ENCODE data around the gene IGSF9B.

Gene IGSF9B

GRCh38 chr11:133938166-133938565 is 18.6 kb downstream of the IGSF9B start:
- Histone ChIP-seq H3K27ac (ENCODE audit: low read depth in 2 of 2, low read length in 2 of 2) (no peak overlapping the region), H3K4me1 (ENCODE audit: control insufficient read depth in 2 of 2, insufficient read depth in 2 of 2, low read length in 2 of 2) (no peaks in the 10 kb centered on the region), H3K9ac (ENCODE audit: low read depth in 1 of 2, low read length in 2 of 2) (no peak overlapping the region), H3K36me3 (ENCODE audit: control insufficient read depth in 2 of 2, insufficient read depth in 2 of 2, low read length in 2 of 2) (no peaks in the 10 kb centered on the region), H3K27me3 (ENCODE audit: control insufficient read depth in 2 of 2, insufficient read depth in 2 of 2, low read length in 2 of 2) (no peaks in the 10 kb centered on the region), H3K9me3 (ENCODE audit: control insufficient read depth in 2 of 2, low read length in 2 of 2) (no peaks in the 10 kb centered on the region), H3K4me3 (ENCODE audit: low read length in 2 of 2) (no peak overlapping the region)

- no peaks in the 10 kb centered on the region for H3K4me1 ChIP-seq (ENCODE audit: control insufficient read depth in 2 of 2, insufficient read depth in 2 of 2, low read length in 2 of 2)
- H3K36me3 ChIP-seq (ENCODE audit: control insufficient read depth in 2 of 2, insufficient read depth in 2 of 2, low read length in 2 of 2): no peaks in the 10 kb centered on the region
- H3K9ac ChIP-seq (ENCODE audit: low read depth in 1 of 2, low read length in 2 of 2): no peak overlapping the region
- H3K27ac ChIP-seq (ENCODE audit: low read depth in 2 of 2, low read length in 2 of 2): no peak overlapping the region
- no peaks in the 10 kb centered on the region for H3K27me3 ChIP-seq (ENCODE audit: control insufficient read depth in 2 of 2, insufficient read depth in 2 of 2, low read length in 2 of 2)
- no peaks in the 10 kb centered on the region for H3K9me3 ChIP-seq (ENCODE audit: control insufficient read depth in 2 of 2, low read length in 2 of 2)
- H3K4me3 ChIP-seq (ENCODE audit: low read length in 2 of 2): no peak overlapping the region
These were observed 19.3 kb downstream of the IGSF9B start for GRCh38 chr11:133937468-133937867.

- Histone ChIP-seq H3K36me3 (ENCODE audit: control insufficient read depth in 2 of 2, insufficient read depth in 2 of 2, low read length in 2 of 2) (no peaks in the 10 kb centered on the region), H3K9ac (ENCODE audit: low read depth in 1 of 2, low read length in 2 of 2) (no peak overlapping the region), H3K27me3 (ENCODE audit: control insufficient read depth in 2 of 2, insufficient read depth in 2 of 2, low read length in 2 of 2) (no peaks in the 10 kb centered on the region), H3K27ac (ENCODE audit: low read depth in 2 of 2, low read length in 2 of 2) (no peak overlapping the region), H3K4me1 (ENCODE audit: control insufficient read depth in 2 of 2, insufficient read depth in 2 of 2, low read length in 2 of 2) (no peaks in the 10 kb centered on the region), H3K9me3 (ENCODE audit: control insufficient read depth in 2 of 2, low read length in 2 of 2) (no peaks in the 10 kb centered on the region), H3K4me3 (ENCODE audit: low read length in 2 of 2) (no peak overlapping the region)
These were observed 19.8 kb downstream of the IGSF9B start for GRCh38 chr11:133937015-133937414.

DNA sequence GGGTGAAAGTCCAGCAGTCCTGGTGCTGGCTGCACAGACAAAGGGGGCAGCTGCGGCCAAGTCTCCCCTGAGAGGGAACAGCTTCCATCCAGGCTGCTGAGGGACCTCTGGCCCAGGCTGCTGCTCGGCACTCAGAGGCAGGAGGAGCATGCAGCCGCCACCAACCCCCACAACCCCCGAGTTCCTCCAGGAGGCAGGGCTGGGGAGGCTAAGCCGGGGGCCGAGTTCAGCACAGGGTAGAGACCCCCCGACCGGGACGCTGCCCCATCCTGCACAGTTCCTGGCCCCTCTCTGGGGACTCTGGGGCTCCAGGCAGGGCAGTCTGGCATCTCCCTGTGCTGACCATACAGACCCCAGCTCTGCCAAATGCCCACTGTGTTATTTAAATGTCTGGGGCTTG is 20.2 kb downstream of the IGSF9B start:
- Histone ChIP-seq H3K27me3 (ENCODE audit: control insufficient read depth in 2 of 2, insufficient read depth in 2 of 2, low read length in 2 of 2) (no peaks in the 10 kb centered on the region), H3K36me3 (ENCODE audit: control insufficient read depth in 2 of 2, insufficient read depth in 2 of 2, low read length in 2 of 2) (no peaks in the 10 kb centered on the region), H3K4me1 (ENCODE audit: control insufficient read depth in 2 of 2, insufficient read depth in 2 of 2, low read length in 2 of 2) (no peaks in the 10 kb centered on the region), H3K9me3 (ENCODE audit: control insufficient read depth in 2 of 2, low read length in 2 of 2) (no peaks in the 10 kb centered on the region), H3K27ac (ENCODE audit: low read depth in 2 of 2, low read length in 2 of 2) (no peak overlapping the region), H3K9ac (ENCODE audit: low read depth in 1 of 2, low read length in 2 of 2) (no peak overlapping the region), H3K4me3 (ENCODE audit: low read length in 2 of 2) (no peak overlapping the region)

DNA sequence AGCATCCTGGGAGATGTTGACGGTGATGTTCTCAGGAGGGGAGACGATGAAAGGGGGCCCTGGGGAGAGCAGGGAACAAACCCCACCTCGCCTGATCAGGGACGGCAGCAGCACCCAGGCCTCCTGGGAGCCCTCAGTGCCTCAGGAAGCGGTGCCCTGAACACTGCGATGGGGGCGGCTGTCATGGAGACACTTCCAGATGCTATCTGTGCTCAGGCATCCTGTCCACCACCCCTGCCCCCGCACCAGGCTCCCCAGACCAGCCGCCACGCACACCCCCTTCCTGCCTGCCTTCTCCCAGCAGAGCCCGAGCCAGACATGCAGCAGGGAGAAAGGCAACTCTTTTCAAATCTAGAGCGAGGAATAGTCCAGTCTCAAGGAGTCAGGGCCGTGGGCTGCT is 20.6 kb downstream of the IGSF9B start:
- Histone ChIP-seq H3K27ac (ENCODE audit: low read depth in 2 of 2, low read length in 2 of 2) (no peak overlapping the region), H3K9me3 (ENCODE audit: control insufficient read depth in 2 of 2, low read length in 2 of 2) (no peaks in the 10 kb centered on the region), H3K36me3 (ENCODE audit: control insufficient read depth in 2 of 2, insufficient read depth in 2 of 2, low read length in 2 of 2) (no peaks in the 10 kb centered on the region)

DNA sequence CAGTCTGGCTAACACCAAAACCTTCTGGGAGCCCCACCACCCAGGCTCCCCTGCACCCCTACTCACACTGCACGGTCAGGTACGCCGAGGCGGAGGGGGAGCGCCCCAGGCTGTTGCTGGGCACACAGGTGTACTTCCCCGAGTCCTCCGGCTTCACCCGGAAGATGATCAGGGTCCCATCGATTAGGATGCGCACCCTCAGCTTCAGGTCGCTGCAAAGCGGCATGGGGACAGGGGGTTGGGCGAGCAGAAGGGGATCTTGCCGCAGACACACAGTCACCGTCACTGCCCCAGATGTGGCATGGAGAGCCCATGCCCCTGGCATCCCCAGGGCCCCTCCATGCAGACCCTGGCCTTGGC is 21.2 kb downstream of the IGSF9B start:
- Histone ChIP-seq H3K9me3 (ENCODE audit: control insufficient read depth in 2 of 2, low read length in 2 of 2) (no peaks in the 10 kb centered on the region), H3K4me3 (ENCODE audit: low read length in 2 of 2) (no peak overlapping the region), H3K36me3 (ENCODE audit: control insufficient read depth in 2 of 2, insufficient read depth in 2 of 2, low read length in 2 of 2) (no peaks in the 10 kb centered on the region), H3K9ac (ENCODE audit: low read depth in 1 of 2, low read length in 2 of 2) (no peak overlapping the region), H3K27ac (ENCODE audit: low read depth in 2 of 2, low read length in 2 of 2) (no peak overlapping the region), H3K4me1 (ENCODE audit: control insufficient read depth in 2 of 2, insufficient read depth in 2 of 2, low read length in 2 of 2) (no peaks in the 10 kb centered on the region), H3K27me3 (ENCODE audit: control insufficient read depth in 2 of 2, insufficient read depth in 2 of 2, low read length in 2 of 2) (no peaks in the 10 kb centered on the region)

More for the DNA sequence above, 20.6 kb downstream of the IGSF9B start:
- H3K4me3 ChIP-seq (ENCODE audit: low read length in 2 of 2): no peak overlapping the region
- no peaks in the 10 kb centered on the region for H3K4me1 ChIP-seq (ENCODE audit: control insufficient read depth in 2 of 2, insufficient read depth in 2 of 2, low read length in 2 of 2)
- H3K27me3 ChIP-seq (ENCODE audit: control insufficient read depth in 2 of 2, insufficient read depth in 2 of 2, low read length in 2 of 2): no peaks in the 10 kb centered on the region
- H3K9ac ChIP-seq (ENCODE audit: low read depth in 1 of 2, low read length in 2 of 2): no peak overlapping the region

DNA sequence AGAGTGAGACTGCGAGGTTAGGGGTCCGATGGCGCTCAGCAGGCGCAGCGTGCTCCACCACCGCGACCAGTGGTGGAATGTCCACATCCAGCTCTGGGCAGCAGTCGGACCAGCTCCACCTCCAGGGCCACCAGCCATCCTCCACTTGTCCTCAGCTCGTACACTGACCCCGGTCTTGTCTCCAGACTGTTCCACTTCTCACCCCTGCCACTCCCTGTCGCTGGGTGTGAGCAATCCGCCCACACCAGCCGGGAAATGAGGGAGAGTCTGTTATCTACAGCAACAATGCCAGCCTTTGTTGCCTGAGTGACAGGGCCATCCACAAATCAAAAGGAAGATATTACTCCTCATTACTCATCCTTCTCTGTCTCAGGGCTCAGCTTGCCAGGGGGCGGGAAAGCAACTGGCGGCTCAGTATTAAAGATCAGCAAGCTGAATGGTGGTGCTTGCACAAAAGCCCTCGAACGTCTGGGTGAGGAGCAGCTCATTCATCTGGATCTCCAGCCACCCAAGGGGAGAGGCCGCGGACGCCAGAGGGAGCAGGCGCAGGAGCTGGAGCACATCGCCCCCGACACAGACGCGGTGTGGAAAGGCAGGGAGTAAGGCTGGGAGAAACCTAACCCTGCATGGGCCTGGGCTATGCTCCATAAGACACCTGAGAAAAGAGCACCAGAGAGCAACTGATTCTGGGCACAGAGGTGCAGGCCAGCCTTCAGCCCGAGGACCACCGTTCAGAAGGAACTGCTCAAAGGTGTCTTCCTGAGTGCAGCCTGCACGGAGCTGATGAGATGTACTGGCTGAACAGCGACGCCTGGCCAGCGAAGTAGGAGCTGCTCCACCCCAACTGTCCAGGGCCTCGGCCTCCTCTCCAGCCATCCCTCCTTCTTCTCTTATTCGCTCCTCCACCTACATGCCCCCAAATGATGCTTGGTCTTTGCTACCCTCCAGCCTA is 21.9 kb downstream of the IGSF9B start:
- no peak overlapping the region for H3K4me3 ChIP-seq (ENCODE audit: low read length in 2 of 2)
- H3K9me3 ChIP-seq (ENCODE audit: control insufficient read depth in 2 of 2, low read length in 2 of 2): no peaks in the 10 kb centered on the region
- H3K4me1 ChIP-seq (ENCODE audit: control insufficient read depth in 2 of 2, insufficient read depth in 2 of 2, low read length in 2 of 2): no peaks in the 10 kb centered on the region
- H3K27ac ChIP-seq (ENCODE audit: low read depth in 2 of 2, low read length in 2 of 2): no peak overlapping the region
- no peak overlapping the region for H3K9ac ChIP-seq (ENCODE audit: low read depth in 1 of 2, low read length in 2 of 2)
- no peaks in the 10 kb centered on the region for H3K27me3 ChIP-seq (ENCODE audit: control insufficient read depth in 2 of 2, insufficient read depth in 2 of 2, low read length in 2 of 2)
- H3K36me3 ChIP-seq (ENCODE audit: control insufficient read depth in 2 of 2, insufficient read depth in 2 of 2, low read length in 2 of 2): no peaks in the 10 kb centered on the region

DNA sequence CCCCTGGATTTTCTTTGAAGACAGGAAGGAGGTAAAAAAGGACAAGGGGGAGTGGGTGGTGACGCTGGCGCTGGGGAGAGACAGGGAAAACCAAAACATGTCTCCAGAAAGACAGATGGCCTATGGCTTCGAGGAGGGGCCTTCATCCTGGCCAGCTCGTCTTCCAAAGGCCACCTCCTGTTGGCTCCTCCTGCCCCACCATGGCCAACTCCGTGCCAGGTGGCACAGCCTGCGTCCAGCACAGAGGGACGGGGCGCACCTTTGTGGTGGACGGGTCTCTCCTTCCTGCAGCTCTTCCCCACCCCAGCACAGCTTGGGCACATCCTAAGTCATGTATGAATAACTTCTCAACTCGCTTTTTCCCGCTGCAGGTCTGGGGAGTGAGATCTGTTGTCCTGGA is 22.7 kb downstream of the IGSF9B start:
- H3K4me1 ChIP-seq (ENCODE audit: control insufficient read depth in 2 of 2, insufficient read depth in 2 of 2, low read length in 2 of 2): no peaks in the 10 kb centered on the region
- no peaks in the 10 kb centered on the region for H3K36me3 ChIP-seq (ENCODE audit: control insufficient read depth in 2 of 2, insufficient read depth in 2 of 2, low read length in 2 of 2)
- H3K4me3 ChIP-seq (ENCODE audit: low read length in 2 of 2): no peak overlapping the region
- H3K27ac ChIP-seq (ENCODE audit: low read depth in 2 of 2, low read length in 2 of 2): no peak overlapping the region
- no peaks in the 10 kb centered on the region for H3K27me3 ChIP-seq (ENCODE audit: control insufficient read depth in 2 of 2, insufficient read depth in 2 of 2, low read length in 2 of 2)
- H3K9me3 ChIP-seq (ENCODE audit: control insufficient read depth in 2 of 2, low read length in 2 of 2): no peaks in the 10 kb centered on the region
- H3K9ac ChIP-seq (ENCODE audit: low read depth in 1 of 2, low read length in 2 of 2): no peak overlapping the region

DNA sequence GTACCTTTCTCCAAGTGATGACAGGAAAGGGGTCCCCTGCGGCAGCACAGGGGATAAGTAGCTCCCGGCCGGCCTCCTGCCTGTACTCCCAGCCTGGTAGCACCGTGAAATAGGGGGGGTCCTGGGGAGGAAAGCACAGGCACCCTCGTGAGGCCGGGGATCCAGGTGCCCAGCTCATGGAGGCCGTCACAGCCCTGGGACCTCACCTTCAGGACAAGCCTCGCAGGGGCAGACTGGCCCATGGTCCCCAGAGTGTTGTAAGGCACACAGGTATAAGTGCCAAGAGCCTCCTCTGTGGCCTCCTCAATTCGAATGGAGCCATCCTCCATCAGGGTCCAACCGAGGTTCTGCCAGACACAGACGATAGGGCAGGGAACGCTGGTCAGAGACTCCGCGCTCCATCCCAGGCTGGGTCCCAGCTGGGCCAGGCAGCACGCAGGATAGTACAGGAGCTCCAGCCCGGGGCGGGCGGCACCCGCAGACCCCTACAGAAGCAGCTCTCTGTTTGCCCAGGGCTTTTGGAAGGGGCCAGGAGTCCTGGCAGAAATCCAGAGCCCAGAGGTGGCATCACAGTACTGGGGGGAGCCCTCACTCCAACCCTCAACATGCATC is 25.2 kb downstream of the IGSF9B start:
- Histone ChIP-seq H3K4me1 (ENCODE audit: control insufficient read depth in 2 of 2, insufficient read depth in 2 of 2, low read length in 2 of 2) (peaks cover 6 to 8% of the 10 kb centered on the region in 2 donors), H3K36me3 (ENCODE audit: control insufficient read depth in 2 of 2, insufficient read depth in 2 of 2, low read length in 2 of 2) (no peaks in the 10 kb centered on the region), H3K9ac (ENCODE audit: low read depth in 1 of 2, low read length in 2 of 2) (no peak overlapping the region), H3K27me3 (ENCODE audit: control insufficient read depth in 2 of 2, insufficient read depth in 2 of 2, low read length in 2 of 2) (peaks cover 0 to 3% of the 10 kb centered on the region in 2 donors), H3K9me3 (ENCODE audit: control insufficient read depth in 2 of 2, low read length in 2 of 2) (no peaks in the 10 kb centered on the region), H3K4me3 (ENCODE audit: low read length in 2 of 2) (no peak overlapping the region), H3K27ac (ENCODE audit: low read depth in 2 of 2, low read length in 2 of 2) (no peak overlapping the region)

DNA sequence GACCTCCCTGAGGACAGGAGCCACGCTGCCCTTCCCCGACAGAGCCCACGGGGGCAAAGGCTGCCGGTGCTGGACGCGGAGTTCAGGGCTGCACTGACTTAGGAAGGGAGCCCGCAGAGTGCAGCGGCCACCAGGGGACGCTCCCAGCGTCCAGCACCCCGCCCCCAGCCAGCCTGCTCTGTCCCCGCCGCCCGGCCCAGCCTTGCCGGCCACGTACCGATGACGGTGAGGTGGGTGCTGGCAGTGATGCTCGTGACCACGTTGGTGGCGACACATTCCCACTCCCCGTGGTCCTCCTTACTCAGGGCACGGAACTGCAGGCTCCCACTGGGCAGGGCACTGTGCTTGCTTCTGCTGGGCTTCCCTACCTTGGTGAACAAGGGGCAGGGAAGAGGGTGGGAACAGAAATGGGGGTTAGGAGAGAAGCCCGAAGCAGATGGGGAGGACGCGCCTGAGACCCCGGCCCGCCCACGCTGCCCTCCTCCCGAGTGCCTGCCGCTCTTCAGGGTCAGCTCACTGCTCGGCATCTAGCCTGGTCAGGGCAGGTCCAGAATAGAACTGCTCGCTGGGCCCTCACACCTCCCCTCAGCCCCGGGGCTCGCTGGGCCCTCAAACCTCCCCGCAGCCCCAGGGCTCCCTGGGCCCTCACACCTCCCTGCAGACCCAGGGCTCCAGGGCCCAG is 25.9 kb downstream of the IGSF9B start:
- Histone ChIP-seq H3K27me3 (ENCODE audit: control insufficient read depth in 2 of 2, insufficient read depth in 2 of 2, low read length in 2 of 2) (peaks cover 0 to 3% of the 10 kb centered on the region in 2 donors), H3K27ac (ENCODE audit: low read depth in 2 of 2, low read length in 2 of 2) (no peak overlapping the region), H3K4me3 (ENCODE audit: low read length in 2 of 2) (no peak overlapping the region), H3K36me3 (ENCODE audit: control insufficient read depth in 2 of 2, insufficient read depth in 2 of 2, low read length in 2 of 2) (no peaks in the 10 kb centered on the region), H3K9me3 (ENCODE audit: control insufficient read depth in 2 of 2, low read length in 2 of 2) (no peaks in the 10 kb centered on the region), H3K9ac (ENCODE audit: low read depth in 1 of 2, low read length in 2 of 2) (no peak overlapping the region), H3K4me1 (ENCODE audit: control insufficient read depth in 2 of 2, insufficient read depth in 2 of 2, low read length in 2 of 2) (peaks cover 6 to 8% of the 10 kb centered on the region in 2 donors)

Data from mucosa of rectum (tissue), 2 donors.